Mucosa of gallbladder (tissue), 1 donor: Measurements from ENCODE around the gene CD300C. TPM values are rescaled to one million over a fixed set of nuclear protein-coding genes. Genes with fewer than 3 reads are reported as not detected.
"Not testable (repeated sequence)": the region's sequence is repeated elsewhere in the genome, so short reads cannot be mapped to it uniquely, and the experiment has no call there.

Experiments used
- DNase-seq: peaks from one replicate; pipeline ENCODE4 v3.0.0-alpha.2; 2020; ENCODE audit warnings: low spot score
- total RNA-seq: library from RNA; stranded (reverse); gene quantifications from one replicate; pipeline ENCODE4 v1.2.1, GENCODE V29; 2021
- donor health status: DM: no; HTN: no; CAD: no.

The CD300C gene
- total RNA-seq, 1 donor from 2014 or later: 2.9 TPM

DNA sequence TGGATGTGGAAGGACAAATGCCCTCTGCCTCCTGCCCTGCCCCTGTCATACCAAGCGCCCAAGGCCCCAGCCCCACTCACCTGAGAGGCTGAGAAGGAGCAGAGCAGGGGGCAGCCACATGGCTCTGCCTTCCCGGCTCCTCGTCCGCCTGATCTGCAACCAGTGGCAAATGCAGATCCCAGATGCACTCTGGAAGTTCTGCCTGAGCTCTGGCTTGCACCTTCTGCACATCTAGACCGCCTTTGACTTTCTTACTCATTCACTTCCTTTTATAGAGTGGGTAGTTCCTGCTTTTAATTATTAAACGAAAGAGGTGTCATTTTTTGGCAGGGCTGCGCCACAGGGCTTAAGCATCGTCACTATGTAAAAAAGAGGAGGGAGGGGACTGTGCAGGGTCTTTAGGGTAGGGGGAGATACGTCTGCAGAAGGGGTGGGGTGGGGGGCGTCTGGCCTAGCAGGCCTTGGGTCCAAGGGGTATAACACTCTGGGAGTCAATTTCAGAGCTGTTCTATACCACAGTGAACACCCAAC lies 14.6 kb downstream of the CD300C start, which contains the start of gene CD300LB:
Gene CD300LB (minus strand): TSS at position 245 of the 531 bp plus-strand sequence. CDS start 125 bp downstream, at position 120.
- DNase-seq: no peak

DNA sequence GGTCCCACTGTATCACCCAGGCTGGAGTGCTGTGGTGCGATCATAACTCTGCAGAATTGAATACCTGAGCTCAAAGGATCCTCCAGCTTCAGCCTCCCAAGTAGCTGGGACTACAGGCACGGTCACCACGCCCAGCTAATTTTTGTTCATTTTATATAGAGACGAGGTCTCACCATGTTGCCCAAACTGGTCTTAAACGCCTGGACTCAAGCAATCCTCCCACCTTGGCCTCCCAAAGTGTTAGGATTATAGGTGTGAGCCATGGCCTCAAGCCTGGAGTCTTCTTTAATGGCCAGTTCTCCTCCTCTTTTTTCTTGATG lies 15.1 kb downstream of the CD300C start:
- DNase-seq: no peak

DNA sequence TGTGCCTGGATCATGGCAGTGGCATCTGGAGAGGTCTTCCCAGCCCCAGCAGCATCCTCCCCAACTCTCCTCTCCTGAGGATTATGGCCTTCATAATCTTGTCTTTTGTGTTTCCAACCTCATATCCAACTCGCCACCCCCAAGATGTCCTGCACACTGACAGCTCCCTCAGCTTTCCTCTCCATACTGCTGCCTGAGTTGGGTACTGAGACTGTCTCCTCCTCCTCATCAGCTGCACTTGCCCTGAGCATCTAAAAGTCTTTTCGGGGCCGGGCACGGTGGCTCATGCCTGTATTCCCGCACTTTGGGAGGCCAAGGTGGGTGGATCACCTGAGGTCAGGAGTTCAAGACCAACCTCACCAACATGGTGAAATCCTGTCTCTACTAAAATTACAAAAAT lies 16.7 kb downstream of the CD300C start:
- no peak for DNase-seq

DNA sequence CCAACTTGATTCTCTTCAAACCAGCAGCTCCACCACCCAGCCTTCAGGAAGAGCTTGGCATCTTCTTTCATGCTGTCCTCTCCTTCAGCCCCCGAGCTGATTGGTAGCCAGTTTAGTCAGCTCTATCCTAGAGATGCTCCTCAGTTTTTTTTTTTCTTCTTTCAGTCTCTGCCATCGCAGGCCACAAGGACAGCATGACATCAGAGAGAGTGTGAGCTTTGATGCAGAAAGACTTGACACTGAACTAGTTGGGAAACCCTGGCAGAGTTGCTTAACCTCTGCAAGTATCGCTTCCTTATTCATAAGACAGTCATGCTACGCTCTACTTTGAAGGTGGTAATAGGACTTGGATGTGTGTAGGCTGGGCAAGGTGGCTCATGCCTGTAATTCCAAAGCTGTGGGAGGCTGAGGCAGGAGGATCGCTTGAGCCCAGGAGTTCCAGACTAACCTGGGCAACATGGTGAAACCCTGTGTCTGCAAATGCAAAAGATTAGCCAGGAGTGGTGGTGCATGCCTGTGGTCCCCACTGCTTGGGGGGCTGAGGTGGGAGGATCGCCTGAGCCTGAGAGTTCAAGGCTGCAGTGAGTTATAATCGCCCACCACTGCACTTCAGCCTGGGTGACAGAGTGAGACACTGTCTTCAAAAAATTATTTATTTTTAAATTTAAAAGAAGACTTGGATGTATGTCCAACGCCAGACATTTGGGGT lies 17.3 kb downstream of the CD300C start:
- DNase-seq: peak; percentile 39

DNA sequence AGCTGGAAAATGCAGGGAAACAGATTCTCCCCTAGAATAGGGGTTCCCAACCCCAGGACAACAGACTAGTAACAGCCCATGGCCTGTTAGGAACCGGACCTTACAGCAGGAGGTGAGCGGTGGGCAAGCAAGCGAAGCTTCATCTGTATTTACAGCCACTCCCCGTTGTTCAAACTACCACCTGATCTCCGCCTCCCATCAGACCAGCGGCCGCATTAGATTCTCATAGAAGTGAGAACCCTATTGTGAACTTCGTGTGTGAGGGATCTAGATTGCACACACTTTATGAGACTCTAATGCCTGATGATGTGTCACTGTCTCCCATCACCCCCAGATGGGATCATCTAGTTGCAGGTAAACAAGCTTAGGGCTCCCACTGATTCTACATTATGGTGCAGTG lies 18.2 kb downstream of the CD300C start:
- no peak for DNase-seq

DNA sequence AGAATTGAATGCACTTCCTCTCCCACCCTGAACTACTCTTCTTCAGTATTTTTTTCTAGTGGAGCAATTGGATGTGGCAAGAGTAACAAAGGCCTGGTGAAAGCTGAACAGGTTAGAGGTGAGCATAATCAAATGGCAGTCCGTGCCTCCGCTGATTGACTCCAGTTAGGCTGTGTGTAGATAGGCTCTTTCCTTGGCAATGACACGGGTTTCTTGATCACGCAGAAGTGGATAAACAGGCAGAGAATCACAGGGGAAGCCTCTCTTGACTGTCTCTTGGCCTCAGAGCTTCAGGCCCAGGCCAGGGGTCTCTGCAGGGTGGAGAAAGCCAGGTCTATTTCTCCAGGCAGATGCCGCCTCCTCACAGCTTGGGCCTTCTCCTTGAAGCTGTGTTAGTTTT lies 18.8 kb downstream of the CD300C start:
- peak; percentile 4 for DNase-seq

DNA sequence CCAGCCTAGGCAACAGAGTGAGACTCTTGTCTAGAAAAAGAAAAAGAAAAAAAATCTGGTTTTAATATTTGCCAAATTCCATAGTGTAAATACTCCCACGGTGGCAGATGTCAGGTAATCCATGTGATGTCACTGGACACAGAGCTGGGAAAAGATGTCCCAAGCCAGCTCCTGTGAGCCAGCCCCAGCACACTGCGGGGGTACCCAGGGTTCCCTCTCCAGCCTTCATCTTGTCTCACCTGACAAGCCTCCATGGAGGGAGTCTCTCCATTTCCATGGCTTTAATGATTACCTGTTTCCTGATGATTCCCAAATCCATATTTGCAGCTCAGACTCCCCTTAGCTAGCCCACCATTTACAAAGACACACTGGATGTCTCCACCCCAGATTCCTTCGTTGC lies 19.2 kb downstream of the CD300C start:
- DNase-seq: no peak

DNA sequence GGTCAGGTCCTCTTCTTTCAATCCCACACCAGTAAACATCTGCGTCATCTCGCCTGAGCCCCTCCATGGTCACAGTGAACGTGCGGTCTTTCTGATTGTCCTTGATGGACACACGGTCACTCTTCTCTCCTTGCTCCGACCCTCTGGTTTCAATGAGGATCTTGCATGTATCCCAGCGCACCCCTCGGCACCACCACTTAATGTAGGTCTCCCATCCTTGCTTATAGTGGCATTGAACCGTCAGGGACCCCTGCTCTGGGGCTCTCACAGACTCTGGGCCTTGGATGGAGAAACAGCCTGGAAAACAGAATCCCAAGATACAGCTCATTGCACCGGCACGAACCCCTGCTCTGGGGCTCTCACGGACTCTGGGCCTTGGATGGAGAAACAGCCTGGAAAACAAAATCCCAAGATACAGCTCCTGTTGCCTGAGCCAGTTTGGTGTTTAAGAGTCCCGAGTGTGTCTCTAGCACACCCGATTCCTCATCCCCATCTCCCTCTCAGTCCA lies 20.1 kb downstream of the CD300C start:
- no peak for DNase-seq

DNA sequence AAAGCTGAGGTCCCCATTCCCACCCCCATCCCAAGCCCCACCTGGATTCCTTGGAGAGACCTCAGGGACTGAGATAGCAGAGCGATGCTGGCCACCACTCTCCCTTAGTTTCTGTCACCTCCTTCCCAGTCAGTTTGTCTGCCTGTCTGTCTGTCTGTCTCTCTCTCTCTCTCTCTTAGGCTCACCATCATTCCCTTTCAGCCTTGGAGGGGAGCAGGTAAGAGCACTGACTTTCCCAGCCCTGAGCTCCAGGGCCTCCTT lies 20.5 kb downstream of the CD300C start:
- no peak for DNase-seq

DNA sequence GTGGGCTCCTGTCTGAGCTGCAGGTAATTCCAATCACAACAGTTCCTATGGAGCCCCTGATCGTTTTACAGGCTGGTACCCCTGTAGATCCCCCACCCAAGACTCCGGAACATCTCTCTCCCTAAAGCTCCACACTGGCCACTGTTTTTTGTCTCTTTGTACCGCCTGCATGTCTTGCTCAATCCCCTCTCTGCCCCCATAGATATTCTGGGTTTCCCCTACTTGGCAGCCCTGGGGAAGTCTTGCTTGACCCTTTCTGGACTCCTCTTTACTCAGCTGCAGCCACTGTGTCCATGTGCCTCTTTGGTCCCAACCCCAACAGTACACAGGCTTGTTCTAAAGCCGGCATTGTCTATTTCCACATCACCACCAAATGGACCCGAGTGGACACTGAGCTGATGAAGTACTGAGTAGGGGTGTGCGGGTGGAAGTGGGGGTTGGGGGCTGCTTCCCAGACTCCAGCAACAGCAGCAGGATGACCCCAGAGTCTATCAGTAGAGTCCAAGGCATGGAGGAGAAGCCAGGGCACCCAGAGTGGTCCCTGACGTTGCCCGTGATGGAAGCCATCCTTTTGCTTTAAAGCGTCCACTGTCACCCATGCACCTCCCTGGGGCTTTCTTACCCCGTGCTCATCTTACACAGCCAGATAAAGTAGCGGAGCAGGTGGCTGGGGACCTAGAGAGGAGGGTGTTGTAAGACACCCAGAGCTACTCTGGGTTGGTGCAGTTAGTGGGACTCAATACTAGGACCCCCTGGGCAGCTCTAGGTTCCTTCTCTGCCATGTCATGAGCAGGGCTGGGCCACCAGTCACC lies 21.1 kb downstream of the CD300C start:
- no peak for DNase-seq

DNA sequence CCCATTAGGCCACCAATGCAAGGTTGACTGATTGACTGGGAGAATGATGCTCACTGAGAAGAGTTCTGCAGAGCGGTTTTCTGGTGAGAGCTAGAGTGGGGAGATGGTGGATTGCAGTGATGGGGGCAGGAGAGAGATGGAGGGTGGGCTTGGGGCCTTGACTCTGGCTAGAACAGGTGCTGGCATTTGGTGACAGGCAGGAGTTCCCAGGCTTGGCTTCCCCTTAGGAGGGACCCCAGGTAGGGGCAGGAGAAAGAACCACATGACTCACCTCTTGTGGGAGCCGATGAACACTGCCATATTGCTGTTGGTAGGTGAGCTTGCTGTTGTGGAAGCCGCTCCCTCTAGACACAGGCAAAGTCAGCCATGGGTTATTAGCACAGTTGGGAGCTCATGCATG lies 22.6 kb downstream of the CD300C start:
- no peak for DNase-seq

DNA sequence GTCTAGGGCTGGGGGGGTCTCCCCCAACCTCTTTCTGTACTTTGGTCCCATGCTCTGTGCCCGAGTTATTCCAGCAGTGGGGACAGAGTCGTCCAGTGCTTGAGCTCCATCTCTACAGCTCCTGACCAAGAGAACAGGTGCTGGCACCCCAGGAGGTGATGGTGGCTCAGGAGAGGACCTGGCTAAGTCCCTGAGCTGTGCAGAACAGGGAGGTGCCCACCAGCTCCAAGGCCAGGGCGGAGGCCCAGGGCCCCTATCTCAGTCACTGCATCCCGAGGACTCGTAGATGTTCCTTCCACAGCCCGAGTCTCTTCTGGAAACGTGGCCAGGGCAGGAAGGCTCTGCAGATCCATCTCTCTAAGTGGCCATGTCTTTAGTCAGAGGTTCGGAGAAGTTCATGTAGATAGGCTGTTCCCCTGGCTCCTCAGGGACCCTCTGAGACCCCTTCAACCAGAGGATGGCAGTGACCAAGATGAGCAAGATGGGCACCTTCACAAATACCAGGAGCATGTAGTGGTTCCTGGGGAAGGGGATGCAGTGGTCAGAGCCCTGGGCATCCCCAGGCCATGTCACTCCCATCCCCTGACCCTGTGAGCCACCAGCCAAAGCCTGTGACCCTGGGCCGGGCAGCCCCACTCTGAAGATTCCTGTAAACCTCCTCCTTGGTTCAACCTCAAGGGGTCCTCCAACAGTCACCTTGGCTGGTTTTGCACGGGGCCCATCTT lies 23.4 kb downstream of the CD300C start:
- DNase-seq: no peak

DNA sequence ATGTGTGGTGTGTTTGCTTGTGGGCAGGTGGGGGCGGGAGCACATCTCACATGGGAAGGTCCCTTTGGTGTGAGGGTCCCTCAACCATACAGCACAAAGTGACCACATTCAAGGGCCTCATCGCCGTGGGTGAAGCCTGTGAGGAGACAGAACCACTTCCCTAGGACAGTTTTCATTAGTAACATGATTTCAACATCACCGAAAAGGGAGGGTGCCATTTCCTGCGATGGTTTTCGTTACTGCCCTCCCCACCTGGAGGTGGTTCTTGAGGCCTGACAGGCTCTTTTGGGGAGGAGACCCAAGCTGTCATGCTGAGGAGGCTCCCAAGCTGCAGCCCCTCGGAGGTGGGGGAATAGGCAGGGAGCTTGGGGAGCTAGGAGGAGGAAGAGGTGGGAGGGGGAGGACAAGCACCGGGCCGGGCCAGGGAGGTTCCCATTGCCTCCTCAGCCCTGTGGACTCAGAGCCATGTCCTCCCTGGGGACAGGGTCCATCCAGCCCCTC lies 24.2 kb downstream of the CD300C start:
- no peak for DNase-seq

DNA sequence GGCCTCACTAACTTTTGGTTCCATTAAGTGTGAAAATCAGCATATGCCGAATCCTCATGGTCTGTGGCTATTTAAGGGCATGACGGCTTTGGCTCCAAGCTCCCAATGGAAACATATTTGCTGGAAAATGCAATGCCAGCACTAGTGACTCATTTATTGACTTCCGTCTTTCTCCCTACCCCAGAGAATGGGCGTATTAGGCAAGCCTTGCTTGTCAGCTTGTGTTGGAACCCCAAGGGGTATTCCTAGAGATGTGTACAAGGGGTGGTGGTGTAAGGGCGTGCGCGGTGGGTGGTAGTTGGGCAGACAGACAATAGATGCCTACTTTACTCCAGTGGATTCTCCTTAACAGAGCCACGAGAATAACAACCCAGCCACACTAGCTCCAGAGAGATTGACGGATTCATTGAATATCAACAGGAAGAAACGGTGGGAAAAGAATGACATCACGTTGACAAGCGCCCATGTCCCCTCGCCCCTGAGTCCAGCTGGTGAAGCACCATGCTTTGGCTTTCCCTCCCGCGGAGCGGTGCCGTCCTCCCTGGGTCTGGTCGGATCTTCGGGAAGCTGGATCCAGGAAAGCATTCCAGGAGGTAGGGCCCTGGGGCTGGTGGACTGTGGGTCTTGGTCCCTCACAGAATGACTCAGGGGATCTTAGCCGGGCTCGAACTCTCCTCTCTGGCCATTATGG lies 25.0 kb downstream of the CD300C start:
- peak; percentile 30 for DNase-seq

DNA sequence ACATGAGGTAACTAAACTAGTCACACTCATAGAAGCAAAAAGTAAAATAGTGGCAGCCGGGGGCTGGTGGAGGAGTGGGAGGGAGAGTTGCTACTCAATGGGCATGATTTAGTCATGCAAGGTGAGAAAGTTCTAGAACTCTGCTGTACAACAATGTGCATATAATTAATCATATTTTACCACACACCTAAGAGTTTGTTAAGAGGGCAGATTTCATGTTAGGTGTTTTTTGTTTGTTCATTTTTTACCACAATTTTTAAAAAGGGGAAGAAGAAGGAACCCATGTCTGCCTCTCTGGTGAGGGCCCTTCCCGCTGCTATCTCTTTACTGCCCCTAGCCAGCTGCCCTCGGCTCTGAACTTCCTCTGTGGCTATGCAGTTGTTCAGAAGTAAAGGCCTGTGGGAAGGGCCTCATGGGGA lies 25.9 kb downstream of the CD300C start:
- DNase-seq: peak; percentile 36

DNA sequence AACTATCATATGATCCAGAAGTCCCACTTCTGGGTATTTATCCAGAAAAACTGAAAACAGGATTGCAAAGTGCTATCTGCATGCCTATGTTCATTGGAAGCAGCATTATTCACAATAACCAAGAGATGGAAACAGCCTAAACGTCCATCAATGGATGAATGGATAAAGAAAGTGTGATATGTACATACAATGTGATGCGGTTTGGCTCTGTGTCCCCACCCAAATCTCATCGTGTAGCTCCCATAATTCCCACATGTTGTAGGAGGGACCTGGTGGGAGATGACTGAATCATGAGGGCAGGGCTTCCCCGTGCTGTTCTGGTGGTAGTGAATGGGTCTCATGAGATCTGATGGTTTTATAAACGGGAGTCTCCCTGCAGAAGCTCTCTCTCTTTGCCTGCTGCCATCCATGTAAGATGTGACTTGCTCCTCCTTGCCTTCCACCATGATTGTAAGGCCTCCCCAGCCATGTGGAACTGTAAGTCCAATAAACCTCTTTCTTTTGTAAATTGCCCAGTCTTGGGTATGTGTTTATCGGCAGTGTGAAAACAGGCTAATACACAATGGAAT lies 27.4 kb downstream of the CD300C start:
- not testable (repeated sequence) for DNase-seq

DNA sequence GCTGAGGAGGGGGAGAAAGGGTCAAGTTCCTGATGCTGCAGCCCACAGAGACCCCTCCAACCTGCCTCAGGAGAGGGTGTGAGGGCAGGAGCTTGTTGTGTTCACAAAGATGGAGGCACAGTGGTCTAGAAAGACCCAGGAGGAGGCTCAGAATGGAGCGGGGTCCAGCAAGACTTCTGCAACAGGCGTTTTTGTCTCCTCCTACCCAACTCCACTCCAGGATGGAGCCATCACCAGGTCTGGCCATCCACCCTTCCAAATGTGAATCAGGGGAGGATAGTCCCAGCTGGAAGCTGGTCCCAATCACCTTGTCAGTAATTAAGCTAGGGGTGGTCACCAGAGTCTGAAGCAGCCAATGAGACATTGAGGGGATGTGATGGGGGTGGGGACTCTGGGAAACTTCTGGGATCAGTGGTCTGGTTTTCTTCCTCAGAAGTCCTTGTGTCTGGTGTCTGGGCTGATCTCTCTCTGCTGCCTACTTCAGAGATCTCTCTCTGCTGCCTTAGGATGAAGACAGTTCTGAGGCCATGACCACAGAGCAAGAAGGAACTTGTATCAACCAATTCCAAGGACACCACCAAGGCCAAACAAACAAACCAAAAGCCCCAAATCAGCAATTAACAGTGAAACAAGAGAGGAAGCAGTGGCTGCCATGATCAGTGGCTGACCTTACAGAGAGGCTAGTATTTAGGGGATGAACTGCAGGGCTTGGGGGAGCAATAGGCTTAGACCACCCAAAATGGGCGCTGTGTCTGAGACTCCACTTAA lies 29.2 kb downstream of the CD300C start:
- DNase-seq: no peak

DNA sequence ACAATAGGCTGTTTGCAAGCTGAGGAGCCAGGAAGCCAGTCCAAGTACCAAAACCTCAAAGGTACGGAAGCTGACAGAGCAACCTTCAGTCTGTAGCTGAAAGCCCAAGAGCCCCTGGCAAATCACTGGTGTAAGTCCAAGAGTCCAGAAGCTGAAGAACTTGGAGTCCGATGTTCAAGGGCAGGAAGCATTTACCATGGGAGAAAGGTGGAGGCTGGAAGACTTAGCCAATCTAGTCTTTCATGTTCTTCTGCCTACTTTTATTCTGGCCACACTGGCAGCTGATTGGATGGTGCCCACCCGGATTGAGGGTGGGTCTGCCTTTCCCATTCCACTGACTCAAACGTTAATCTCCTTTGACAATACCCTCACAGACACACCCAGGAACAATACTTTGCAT lies 30.0 kb downstream of the CD300C start:
- no peak for DNase-seq

DNA sequence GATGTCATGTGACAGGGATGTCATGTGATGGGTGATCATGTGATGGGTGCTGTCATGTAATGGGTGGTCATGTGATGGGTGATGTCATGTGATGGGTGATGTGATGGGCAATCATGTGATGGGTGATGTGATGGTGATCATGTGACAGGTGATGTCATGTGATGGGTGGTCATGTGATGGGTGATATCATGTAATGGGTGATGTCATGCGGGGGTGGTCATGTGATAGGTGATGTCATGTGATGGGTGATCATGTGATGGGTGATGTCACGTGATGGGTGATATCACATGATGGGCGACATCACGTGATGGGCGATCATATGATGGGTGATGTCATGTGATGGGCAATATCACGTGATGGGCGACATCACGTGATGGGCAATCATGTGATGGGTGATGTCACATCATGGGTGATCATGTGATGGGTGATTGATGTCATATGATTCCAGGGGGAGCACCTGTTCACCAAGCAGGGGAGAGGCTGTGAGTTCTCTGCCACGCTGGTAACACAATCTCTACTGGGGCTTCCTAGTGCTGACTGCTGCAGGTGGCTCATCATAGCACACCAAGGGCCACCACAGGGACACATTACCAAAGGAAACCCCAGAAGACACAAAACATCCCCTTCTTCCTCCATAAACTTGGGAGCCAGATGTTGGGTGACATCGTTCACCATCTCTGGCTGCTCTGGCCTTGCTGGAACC lies 31.1 kb downstream of the CD300C start:
- peak; percentile 19 for DNase-seq
